HepG2 (cell line): ENCODE results near the gene MYO5A. TPM values are rescaled to one million over a fixed set of nuclear protein-coding genes. Genes with fewer than 3 reads are reported as not detected.

Experiments
- ATAC-seq: fragments of 200-7000 bp; cut with Tn5 transposase; 3 replicates; pipeline ENCODE4 v1.9.1; 2020; ENCODE audit warnings: mild to moderate bottlenecking, moderate library complexity
- BruUV-seq: library from RNA; stranded (reverse); fragments of 400-500 nt; replicated peaks from 2 replicates; lab custom pipeline; 2021; lab: Mats Ljungman, UMichigan
- CTCF ChIA-PET: fragments of 300-600 bp; formaldehyde crosslinking; extraction: SDS; loops from one replicate; lab custom pipeline; 2021; ENCODE audit warnings: low total read pairs, inconsistent platforms, low intra/inter-chr PET ratio; lab: Yijun Ruan, JAX
- POLR2A ChIA-PET: fragments of 350-600 bp; sonication (Branson Sonifier 250); formaldehyde crosslinking; loops from one replicate; lab custom pipeline; 2020; ENCODE audit warnings: antibody characterized with exemption, inconsistent platforms; lab: Yijun Ruan, JAX
- DNase-seq: peaks from one replicate; pipeline ENCODE4 v3.0.0-alpha.2; 2015; ENCODE audit warnings: low spot score
- FAIRE-seq: peaks from 3 replicates; lab custom pipeline; 2011; peaks lifted over from hg19 to GRCh38; lab: Jason Lieb, UNC
- H2AFZ ChIP-seq: one replicate; pipeline ENCODE4 v1.6.1; 2011; ENCODE audit warnings: low read length, inconsistent platforms
- H3K27ac ChIP-seq: fragments of 300-600 bp; 3 replicates; pipeline ENCODE4 v1.8.0; 2011; ENCODE audit warnings: mixed run types, mild to moderate bottlenecking, mixed read lengths, low read length, inconsistent platforms; ENCODE audit not compliant: insufficient read depth; ENCODE audit errors: extremely low read length
- H3K27me3 ChIP-seq, 2 experiments: fragments of 200-600 bp in 1 of 2; 2 replicates in 1 of 2; 3 replicates in 1 of 2; pipeline versions ENCODE4 v1.6.0 to v1.8.0; 2011; ENCODE audit warnings: low read length in 2 of 2, mild to moderate bottlenecking in 2 of 2, moderate library complexity in 2 of 2, inconsistent platforms in 1 of 2; ENCODE audit not compliant: insufficient read depth in 2 of 2, control insufficient read depth in 1 of 2
- H3K36me3 ChIP-seq, 2 experiments: fragments of 200-600 bp in 1 of 2; replicated peaks in 1 of 2; 2 replicates in 1 of 2; 3 replicates in 1 of 2; pipeline versions ENCODE4 v1.5.1 to v1.8.0; 2011; ENCODE audit warnings: low read length in 2 of 2, inconsistent platforms in 1 of 2; ENCODE audit not compliant: insufficient read depth in 2 of 2, control insufficient read depth in 1 of 2
- H3K4me1 ChIP-seq: 2 replicates; pipeline ENCODE4 v1.5.1; 2012; ENCODE audit warnings: low read length, inconsistent platforms; ENCODE audit not compliant: insufficient read depth
- H3K4me2 ChIP-seq: 2 replicates; pipeline ENCODE4 v1.6.0; 2011; ENCODE audit warnings: low read depth, low read length, inconsistent platforms
- H3K4me3 ChIP-seq, 3 experiments: fragments of 200-600 bp in 1 of 3; sonication (generic), shearing (Covaris generic) in 1 of 3; replicated peaks in 1 of 3; 2 replicates each; pipeline ENCODE4 v1.5.1; 2011 to 2016; ENCODE audit warnings: low read length in 3 of 3, inconsistent platforms in 2 of 3, low read depth in 2 of 3, mild to moderate bottlenecking in 2 of 3, control low read depth in 1 of 3, mixed read lengths in 1 of 3; ENCODE audit not compliant: insufficient read depth in 1 of 3
- H3K79me2 ChIP-seq: one replicate; pipeline ENCODE4 v1.6.1; 2011; ENCODE audit warnings: low read length, inconsistent platforms; ENCODE audit not compliant: insufficient read depth
- H3K9ac ChIP-seq: 2 replicates; pipeline ENCODE4 v1.6.0; 2011; ENCODE audit warnings: mild to moderate bottlenecking, low read depth, low read length, inconsistent platforms; ENCODE audit not compliant: insufficient read depth
- H3K9me3 ChIP-seq: 2 replicates; pipeline ENCODE4 v1.5.1; 2012; ENCODE audit warnings: mild to moderate bottlenecking, low read length
- H4K20me1 ChIP-seq: 2 replicates; pipeline ENCODE4 v1.6.0; 2011; ENCODE audit warnings: inconsistent platforms, mild to moderate bottlenecking, low read length, moderate library complexity; ENCODE audit not compliant: insufficient read depth
- ELF4 ChIP-seq: sonication (generic); formaldehyde crosslinking; IDR thresholded peaks from 2 replicates; pipeline ENCODE4 v1.5.0; 2020; ENCODE audit warnings: missing genetic modification reagents, mild to moderate bottlenecking, moderate library complexity, borderline replicate concordance
- SOX6 ChIP-seq, 2 experiments: fragments of 450-650 bp in 1 of 2; sonication (generic) in 1 of 2; formaldehyde crosslinking in 1 of 2; IDR thresholded peaks; 2 replicates each; pipeline versions ENCODE4 v1.4.0 to v1.6.1; 2017 to 2020; ENCODE audit warnings: antibody characterized with exemption in 1 of 2, mild to moderate bottlenecking in 1 of 2, missing genetic modification reagents in 1 of 2
- ZNF260 ChIP-seq: sonication (generic); formaldehyde crosslinking; IDR thresholded peaks from 2 replicates; pipeline ENCODE4 v1.4.0; 2020; ENCODE audit warnings: missing genetic modification reagents, low read depth, mild to moderate bottlenecking, borderline replicate concordance
- ZSCAN20 ChIP-seq: sonication (generic); formaldehyde crosslinking; IDR thresholded peaks from 2 replicates; pipeline ENCODE4 v1.4.0; 2020; ENCODE audit warnings: missing genetic modification reagents, mild to moderate bottlenecking, borderline replicate concordance
- in situ Hi-C: cut with HindIII; loops from 2 replicates; pipeline ENCODE4 v1.10.0; 2017; ENCODE audit warnings: low pct_unique_long_range_greater_than_20kb; ENCODE audit not compliant: extremely low pct_ligation_motif_present
- intact Hi-C: fragments of 100-400 bp; cut with micrococcal nuclease; formaldehyde crosslinking; loops from one replicate; pipeline ENCODE4 v1.10.0; 2022; ENCODE audit not compliant: unreplicated experiment
- polyA plus RNA-seq, 8 experiments: library from polyadenylated mRNA; depleted of rRNA in 3 of 8; stranded (reverse) in 7 of 8; unstranded in 1 of 8; fragments of >200 nt; fragmentation: Illumina TruSeq in 4 of 8; extraction: Trizol in 4 of 8; gene quantifications; 2 replicates each; pipeline versions ENCODE4 v1.2.1 to v1.2.3, GENCODE V29; 2011 to 2016; ENCODE audit warnings: low read depth in 4 of 8, missing spikeins in 1 of 8, mixed read lengths in 1 of 8; ENCODE audit not compliant: insufficient read depth in 1 of 8
- total RNA-seq, 5 experiments: library from RNA; depleted of rRNA; stranded (reverse); fragments of >200 nt; fragmentation: Illumina TruSeq; extraction: Trizol; gene quantifications; 2 replicates each; pipeline ENCODE4 v1.2.3, GENCODE V29; 2016; ENCODE audit warnings: low read depth in 1 of 5
- TF ChIP-seq, protein P1 (sequence below): sonication (generic); formaldehyde crosslinking; IDR thresholded peaks from one replicate; pipeline ENCODE4 v1.5.1; 2020; ENCODE audit warnings: mild to moderate bottlenecking, missing genetic modification reagents; ENCODE audit errors: not compliant biosample characterization

The MYO5A gene
- total and polyA plus RNA-seq, 2 of the 13 experiments (the other 11 are each of a cell fraction or from before 2014, with no cell fraction given) = 2.8 to 4.8 TPM

DNA sequence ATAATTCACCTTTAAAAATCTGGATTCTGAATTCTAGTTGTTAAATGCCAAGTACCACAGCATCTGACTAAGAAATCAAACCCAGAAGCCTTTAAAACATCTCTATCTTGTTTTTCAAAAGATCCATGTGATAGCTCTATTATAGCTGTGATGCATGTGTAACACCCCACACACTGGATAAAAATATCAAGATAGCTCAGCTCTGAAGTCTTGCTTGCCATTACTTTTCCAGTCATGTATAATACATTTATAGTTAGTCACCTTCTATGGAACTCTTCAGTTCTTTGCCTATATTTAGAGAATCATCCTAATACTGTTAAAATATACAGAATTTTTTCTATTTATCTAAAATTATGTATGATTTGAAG lies 28.6 kb upstream of the MYO5A start:
- Histone ChIP-seq H3K9me3 (no peaks in the 10 kb centered on the region), H3K9ac (no peak overlapping the region), H3K4me3 (no peak overlapping the region), H3K79me2 (peaks cover 83% of the 10 kb centered on the region), H2AFZ (no peak overlapping the region), H3K27me3 (no peaks in the 10 kb centered on the region), H3K27ac (no peak overlapping the region), H3K36me3 (peaks cover 5 to 55% of the 10 kb centered on the region in 2 experiments), H4K20me1 (peaks cover 57% of the 10 kb centered on the region), H3K4me1 (peaks cover 37% of the 10 kb centered on the region), H3K4me2 (no peak overlapping the region)
- CTCF ChIA-PET = no interaction called here
- no peak for FAIRE-seq
- POLR2A ChIA-PET = no interaction called here
- TF ChIP-seq ELF4 (no peak), ZNF260 (no peak), SOX6 (IDR thresholded peaks at IDR 0.05) (no peak), SOX6 (CRISPR knock-in tag; IDR thresholded peaks at IDR 0.05) (no peak), ZSCAN20 (CRISPR knock-in tag) (no peak)
- TF ChIP-seq, protein P1, sequence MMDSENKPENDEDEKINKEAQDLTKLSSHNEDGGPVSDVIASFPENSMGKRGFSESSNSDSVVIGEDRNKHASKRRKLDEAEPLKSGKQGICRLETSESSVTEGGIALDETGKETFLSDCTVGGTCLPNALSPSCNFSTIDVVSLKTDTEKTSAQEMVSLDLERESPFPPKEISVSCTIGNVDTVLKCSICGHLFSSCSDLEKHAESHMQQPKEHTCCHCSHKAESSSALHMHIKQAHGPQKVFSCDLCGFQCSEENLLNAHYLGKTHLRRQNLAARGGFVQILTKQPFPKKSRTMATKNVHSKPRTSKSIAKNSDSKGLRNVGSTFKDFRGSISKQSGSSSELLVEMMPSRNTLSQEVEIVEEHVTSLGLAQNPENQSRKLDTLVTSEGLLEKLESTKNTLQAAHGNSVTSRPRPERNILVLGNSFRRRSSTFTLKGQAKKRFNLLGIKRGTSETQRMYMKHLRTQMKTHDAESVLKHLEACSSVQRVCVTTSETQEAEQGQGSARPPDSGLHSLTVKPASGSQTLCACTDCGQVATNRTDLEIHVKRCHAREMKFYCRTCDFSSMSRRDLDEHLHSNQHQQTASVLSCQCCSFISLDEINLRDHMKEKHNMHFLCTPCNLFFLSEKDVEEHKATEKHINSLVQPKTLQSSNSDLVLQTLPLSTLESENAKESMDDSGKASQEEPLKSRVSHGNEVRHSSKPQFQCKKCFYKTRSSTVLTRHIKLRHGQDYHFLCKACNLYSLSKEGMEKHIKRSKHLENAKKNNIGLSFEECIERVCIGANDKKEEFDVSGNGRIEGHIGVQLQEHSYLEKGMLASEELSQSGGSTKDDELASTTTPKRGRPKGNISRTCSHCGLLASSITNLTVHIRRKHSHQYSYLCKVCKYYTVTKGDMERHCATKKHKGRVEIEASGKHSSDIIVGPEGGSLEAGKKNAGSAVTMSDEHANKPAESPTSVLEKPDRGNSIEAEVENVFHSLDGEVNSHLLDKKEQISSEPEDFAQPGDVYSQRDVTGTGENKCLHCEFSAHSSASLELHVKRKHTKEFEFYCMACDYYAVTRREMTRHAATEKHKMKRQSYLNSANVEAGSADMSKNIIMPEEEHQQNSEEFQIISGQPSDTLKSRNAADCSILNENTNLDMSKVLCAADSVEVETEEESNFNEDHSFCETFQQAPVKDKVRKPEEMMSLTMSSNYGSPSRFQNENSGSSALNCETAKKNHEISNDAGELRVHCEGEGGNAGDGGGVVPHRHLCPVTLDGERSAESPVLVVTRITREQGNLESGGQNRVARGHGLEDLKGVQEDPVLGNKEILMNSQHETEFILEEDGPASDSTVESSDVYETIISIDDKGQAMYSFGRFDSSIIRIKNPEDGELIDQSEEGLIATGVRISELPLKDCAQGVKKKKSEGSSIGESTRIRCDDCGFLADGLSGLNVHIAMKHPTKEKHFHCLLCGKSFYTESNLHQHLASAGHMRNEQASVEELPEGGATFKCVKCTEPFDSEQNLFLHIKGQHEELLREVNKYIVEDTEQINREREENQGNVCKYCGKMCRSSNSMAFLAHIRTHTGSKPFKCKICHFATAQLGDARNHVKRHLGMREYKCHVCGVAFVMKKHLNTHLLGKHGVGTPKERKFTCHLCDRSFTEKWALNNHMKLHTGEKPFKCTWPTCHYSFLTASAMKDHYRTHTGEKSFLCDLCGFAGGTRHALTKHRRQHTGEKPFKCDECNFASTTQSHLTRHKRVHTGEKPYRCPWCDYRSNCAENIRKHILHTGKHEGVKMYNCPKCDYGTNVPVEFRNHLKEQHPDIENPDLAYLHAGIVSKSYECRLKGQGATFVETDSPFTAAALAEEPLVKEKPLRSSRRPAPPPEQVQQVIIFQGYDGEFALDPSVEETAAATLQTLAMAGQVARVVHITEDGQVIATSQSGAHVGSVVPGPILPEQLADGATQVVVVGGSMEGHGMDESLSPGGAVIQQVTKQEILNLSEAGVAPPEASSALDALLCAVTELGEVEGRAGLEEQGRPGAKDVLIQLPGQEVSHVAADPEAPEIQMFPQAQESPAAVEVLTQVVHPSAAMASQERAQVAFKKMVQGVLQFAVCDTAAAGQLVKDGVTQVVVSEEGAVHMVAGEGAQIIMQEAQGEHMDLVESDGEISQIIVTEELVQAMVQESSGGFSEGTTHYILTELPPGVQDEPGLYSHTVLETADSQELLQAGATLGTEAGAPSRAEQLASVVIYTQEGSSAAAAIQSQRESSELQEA (CRISPR knock-in tag) = no peak
- BruUV-seq = no TSS peak
- intact Hi-C loops (no loop called here), in situ Hi-C loops (no loop called here)
- no peak for ATAC-seq
- DNase-seq = no peak
